ENCODE measurements around the gene LCMT2.

DNA sequence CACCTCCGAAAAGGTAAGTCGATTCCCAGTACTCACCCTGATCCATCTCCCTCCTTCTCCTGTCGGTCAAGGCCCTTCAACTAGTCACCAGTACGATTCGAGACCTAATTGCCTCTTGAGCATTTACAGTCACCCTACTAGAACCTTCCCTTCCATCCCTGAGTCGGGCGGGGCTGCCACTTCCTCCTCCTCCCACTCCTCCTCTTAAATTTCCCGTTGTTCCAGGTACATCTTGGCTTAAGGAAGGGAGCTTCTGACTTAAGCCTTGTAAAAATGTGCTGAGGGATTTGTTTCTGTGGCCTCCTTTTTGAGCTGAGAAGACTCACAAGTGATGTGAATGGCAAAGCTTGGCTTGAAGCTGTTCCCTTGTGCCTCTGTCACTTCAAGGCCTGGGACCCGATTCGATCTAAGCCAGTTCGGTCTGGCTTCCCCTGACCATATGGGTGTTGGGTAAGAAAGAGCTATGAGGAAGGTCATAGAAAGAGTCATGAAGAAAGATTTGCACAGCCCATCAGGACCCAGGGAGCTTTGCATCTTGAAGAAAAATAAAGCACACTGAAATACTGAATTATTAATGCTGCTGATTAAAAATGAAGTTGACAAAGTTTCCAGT, 28.1 kb downstream of the LCMT2 start, which contains the start of gene TGM7:
- TF ChIP-seq POLR2A (IDR thresholded peaks at IDR 0.05; ENCODE audit: low read length) (no peak), GATA1 (IDR thresholded peaks at IDR 0.05; ENCODE audit: low read depth, low read length) (no peak)

Data from erythroblast (primary cell).